GM19193 (cell line): Measurements from ENCODE around the gene GPC6.

Experiments used
- POLR2A ChIP-seq: IDR thresholded peaks from 4 replicates; pipeline ENCODE4 v1.6.1; 2011; ENCODE audit not compliant: insufficient read depth, insufficient read length; ENCODE audit errors: extremely low read depth

Gene GPC6

GRCh38 chr13:93412676-93413075 lies 186.1 kb downstream of the GPC6 start:
- TF ChIP-seq POLR2A, result no peak

- no peak for TF ChIP-seq POLR2A
These were observed 187.5 kb downstream of the GPC6 start for GRCh38 chr13:93413972-93414717.

GRCh38 chr13:93416736-93417355 lies 190.2 kb downstream of the GPC6 start:
- no peak for TF ChIP-seq POLR2A

GRCh38 chr13:93418398-93418797 lies 191.8 kb downstream of the GPC6 start:
- no peak for TF ChIP-seq POLR2A

- TF ChIP-seq POLR2A, result no peak
These were observed 193.6 kb downstream of the GPC6 start for GRCh38 chr13:93420206-93420605.

- TF ChIP-seq POLR2A, result no peak
These were observed 194.3 kb downstream of the GPC6 start for GRCh38 chr13:93420887-93421286.

- no peak for TF ChIP-seq POLR2A
These were observed 196.5 kb downstream of the GPC6 start for GRCh38 chr13:93422980-93423543.

- TF ChIP-seq POLR2A, result no peak
These were observed 198.8 kb downstream of the GPC6 start for GRCh38 chr13:93425411-93425810.

GRCh38 chr13:93430381-93430780 lies 203.8 kb downstream of the GPC6 start:
- TF ChIP-seq POLR2A, result no peak

- no peak for TF ChIP-seq POLR2A
These were observed 209.0 kb downstream of the GPC6 start for GRCh38 chr13:93435651-93436050.

GRCh38 chr13:93437081-93437480 lies 210.5 kb downstream of the GPC6 start:
- TF ChIP-seq POLR2A, result no peak

GRCh38 chr13:93446238-93446637 lies 219.6 kb downstream of the GPC6 start:
- no peak for TF ChIP-seq POLR2A

- TF ChIP-seq POLR2A, result no peak
These were observed 223.6 kb downstream of the GPC6 start for GRCh38 chr13:93450191-93450621.

- no peak for TF ChIP-seq POLR2A
These were observed 224.2 kb downstream of the GPC6 start for GRCh38 chr13:93450761-93451160.

- no peak for TF ChIP-seq POLR2A
These were observed 229.3 kb downstream of the GPC6 start for GRCh38 chr13:93455861-93456260.

GRCh38 chr13:93460005-93460404 lies 233.4 kb downstream of the GPC6 start:
- no peak for TF ChIP-seq POLR2A
